NCI-H345 treated with DMSO at 0.1 percent for 48 hours (cell line): ENCODE results near the gene KCNB1.

Source experiments
- DNase-seq: peaks from one replicate; lab custom pipeline; 2025; ENCODE audit not compliant: unreplicated experiment; lab: John Stamatoyannopoulos, UW

Gene KCNB1

DNA sequence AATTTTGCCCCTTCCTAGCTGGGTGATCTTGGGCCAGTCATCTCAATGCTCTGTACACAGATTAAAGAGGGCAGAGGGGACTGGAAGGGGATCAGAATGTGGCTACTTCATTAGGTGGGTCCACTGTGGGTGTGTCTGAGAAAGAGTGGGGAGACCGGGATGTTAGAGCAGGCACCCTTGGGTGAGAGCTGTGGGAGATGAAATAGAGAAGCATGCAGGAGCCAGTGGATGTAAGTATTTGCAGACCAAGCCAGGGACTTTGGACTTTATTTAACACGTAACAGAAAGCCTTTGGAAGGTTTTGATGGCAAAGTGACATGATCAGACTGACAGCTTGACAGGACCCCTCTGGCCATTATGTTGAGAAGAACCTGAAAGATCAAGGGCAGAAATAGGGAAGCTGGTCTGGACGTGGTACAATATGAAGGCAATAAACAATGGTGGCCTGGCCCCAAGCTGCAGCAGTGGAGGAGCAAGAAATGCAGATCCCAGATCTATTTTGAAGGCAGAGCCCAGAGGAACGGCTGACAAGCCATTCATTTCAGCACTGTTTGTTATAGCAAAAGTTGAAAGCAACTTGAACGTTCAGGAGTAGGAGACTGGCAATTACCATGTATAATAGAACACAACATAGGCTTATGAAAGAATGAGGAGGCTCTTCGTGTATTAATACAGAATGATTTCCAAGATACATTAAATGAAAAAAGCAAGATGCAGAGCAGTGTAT lies 122.1 kb downstream of the KCNB1 start:
- no peak for DNase-seq

DNA sequence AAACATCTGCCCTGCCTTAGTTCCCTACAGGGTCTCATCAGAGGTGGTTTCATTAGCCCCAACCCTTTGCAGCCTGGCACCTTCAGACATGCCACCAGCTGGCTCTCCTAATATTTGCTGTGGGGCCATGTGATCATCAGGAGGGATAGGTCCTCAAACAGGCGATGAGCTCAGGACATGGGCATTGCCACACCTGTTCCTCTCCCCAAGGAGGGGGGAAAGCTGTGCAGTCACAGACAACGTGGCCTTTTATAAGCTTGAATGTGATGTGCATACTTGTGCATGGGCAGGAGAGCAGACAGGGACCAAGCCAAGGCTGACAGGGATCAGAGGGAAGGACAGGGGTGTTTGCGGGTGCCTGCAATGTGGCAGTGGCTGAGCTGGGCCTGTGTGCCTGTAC lies 125.8 kb downstream of the KCNB1 start:
- peak; percentile 22 for DNase-seq

DNA sequence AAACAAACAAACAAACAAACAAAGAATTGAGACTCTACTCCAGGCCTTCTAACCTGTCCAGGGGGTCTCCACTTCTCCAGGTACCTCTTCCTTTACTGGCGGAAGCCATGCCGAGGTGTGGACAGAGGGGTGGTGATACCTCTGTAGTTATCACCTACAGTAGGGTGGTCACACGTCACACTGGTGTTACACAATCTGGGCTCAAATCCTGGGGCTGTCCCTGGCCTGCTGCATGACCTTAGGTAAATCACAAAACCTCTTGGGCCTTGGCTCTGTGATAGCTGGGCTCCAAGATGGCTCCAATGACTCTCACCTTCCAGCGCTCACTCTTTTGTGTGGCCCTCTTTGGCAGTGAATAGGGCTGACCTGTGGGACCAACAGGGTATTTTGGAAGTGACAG lies 127.8 kb downstream of the KCNB1 start:
- no peak for DNase-seq

DNA sequence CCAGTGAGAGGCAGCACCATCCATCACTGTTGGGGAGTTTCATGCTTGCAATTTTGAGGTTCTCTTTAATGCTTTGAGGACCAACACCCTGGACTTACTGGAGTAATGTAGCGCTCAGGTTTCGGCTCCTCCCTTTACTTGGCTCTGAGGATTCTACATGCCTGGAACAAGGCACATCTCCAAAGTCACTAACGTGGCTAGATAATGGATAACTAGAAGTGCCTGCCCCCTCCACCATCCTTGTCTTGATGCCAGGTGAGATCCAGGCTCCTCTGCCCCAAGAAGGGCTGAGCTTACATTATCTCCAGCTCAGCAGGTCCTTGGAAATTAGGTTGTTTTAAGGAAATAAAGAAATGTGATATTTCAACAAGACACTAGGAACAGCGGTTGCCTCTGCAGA lies 129.1 kb downstream of the KCNB1 start:
- DNase-seq, result no peak

DNA sequence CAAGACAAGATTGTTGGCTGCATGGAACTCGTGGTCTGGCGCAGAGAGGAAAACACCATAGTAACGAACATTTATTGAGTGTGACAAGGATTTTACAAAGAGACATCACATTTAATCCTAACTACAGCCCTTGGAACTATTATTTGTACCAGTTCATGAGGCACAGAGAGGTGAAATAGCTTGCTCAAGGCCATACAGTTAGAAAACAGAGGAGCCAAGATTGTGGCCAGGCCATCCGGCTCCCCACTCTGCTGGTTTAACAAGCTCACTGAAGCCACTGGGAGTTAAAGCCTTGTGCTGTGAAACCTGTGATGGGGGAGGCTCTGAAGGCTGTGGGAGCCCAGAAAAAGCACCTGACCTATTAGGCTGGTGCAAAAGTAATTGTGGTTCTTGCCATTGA lies 129.7 kb downstream of the KCNB1 start:
- no peak for DNase-seq

DNA sequence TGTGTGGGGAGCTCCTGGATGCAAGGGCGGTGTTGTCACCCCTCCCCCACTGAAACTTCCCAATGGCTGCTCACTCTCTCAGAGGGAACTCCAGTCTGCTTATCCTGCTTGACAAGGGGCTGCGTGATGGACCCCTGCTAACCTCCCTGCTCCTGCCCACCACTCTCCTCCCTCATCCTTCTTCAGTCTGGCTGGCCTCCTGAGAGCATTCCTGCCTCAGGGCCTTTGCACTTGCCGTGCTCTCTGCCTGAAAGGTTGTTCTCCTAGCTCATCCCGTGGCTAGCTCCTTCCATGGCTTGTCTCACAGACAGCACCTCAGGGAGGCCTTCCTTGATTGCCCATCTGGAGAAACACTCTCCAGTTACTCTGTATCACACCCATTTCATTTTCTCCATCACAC lies 130.7 kb downstream of the KCNB1 start:
- no peak for DNase-seq

DNA sequence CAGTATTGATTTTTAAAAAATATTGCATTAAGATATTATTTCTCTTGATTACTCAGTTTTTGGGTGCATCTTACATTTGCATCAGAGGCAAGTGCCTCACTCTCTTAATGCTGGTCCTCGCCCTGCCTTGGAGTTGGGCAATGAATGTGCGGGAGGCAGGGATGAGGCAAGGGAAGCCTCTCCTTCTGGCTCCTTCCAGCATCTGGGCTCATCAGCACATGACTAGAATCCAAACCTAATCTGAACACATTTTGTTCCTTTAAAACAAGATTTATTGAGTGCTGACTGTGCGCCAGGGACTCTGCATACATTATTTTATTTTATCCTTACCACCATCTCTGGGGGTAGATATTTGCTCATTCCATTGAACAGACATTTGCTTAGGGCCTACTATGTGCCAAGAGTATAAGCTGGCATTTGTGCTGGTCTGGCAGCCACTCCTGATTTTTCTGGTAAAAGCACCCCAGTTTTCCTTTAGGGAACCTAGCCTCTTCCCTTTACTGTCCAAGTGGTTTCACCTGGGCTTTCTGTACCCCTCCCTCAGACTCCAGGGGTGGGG lies 132.7 kb downstream of the KCNB1 start:
- no peak for DNase-seq

DNA sequence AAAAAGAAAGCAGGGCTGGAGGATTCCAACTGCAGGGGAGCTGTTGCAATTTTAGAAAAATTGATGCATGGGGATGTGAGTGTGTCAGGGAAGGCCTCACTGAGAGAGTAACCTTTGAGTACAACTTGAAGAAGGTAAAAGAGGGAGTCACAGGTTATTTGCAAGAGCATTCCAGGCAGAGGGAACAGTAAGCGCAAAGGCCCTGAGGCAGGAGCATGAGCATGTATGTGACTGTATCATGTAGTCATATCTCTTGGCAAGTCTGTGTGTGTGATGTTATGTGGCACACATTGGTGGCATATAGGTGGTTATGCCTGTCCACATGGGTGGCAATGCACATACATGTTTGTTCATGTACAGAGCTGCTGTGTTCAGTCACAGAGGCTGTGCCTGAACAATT lies 133.4 kb downstream of the KCNB1 start:
- DNase-seq, result no peak

DNA sequence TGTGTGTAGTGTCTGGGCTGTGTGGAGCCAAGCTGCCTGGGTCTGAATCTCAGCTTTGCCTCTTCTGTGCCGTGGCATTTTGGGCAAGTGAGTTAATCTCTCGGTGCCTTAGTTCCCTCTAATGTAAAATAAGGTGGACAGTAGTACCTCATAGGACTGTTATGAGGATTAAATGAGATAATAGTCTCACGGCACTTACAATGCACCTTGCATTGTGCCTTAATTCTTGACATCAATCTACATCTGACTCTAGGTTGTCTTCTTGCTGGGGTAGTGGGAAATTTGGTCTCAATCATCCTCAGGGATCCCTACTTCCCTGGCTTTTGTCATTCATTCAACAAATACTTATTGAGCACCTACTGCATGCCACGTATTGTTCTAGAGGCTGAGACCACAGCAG lies 133.9 kb downstream of the KCNB1 start:
- DNase-seq, result no peak

DNA sequence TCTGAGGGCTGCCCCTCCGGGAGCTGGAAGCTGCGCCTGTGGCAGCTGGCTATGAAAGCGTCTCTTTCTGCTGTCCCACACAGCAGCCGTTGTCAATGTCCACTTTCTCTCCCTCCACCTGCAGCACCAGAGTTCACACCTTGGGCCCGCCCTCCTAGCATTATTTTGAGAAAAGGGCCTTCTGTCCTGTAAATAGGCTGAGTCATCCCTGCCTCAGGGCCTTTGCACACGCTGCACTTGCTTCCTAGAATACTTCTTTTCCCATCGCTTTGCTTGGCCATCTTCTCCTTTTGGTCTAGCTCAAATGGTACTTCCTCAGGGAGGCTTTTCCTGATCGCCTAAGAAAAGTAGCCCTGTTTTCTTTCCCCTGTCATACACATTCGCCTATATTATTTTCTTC lies 135.3 kb downstream of the KCNB1 start:
- DNase-seq, result no peak

DNA sequence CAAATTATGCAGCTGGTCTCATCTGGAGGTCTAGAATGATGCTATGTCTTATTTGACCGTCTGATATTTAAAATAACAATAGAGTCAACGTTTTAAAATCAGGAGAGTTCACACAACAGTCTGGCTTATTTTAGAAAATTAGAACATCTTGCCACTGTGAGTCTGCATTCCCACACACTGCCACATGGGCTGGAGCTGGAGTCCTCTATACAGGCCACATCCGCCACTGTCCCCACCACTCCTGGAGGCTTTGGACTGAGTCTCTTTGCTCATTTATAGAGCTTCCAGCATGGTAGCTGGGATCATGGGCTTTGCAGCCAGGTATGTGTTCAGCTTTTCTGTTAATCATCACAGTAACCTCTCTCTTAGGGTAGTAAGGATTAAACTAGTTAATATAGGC lies 135.8 kb downstream of the KCNB1 start:
- DNase-seq, result no peak

DNA sequence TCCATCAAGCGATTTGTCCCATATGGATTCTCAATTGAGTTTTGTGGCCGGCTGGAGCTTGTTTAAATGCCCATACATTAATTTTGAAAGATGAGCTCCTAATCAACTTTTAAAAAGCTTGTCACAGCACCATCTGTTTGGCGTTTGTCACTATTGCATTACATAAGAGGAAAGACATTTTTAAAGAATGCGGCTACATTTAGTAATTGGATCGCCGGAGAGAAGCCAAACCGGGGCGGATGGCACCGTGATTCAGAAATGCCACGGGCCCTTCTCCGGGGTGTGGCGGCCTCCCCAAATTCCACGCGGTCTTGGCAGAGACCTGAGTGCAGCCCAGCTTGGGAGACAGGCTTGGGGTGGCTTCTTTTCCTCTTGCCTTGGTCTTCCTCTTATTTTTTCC lies 136.9 kb downstream of the KCNB1 start:
- DNase-seq, result no peak

DNA sequence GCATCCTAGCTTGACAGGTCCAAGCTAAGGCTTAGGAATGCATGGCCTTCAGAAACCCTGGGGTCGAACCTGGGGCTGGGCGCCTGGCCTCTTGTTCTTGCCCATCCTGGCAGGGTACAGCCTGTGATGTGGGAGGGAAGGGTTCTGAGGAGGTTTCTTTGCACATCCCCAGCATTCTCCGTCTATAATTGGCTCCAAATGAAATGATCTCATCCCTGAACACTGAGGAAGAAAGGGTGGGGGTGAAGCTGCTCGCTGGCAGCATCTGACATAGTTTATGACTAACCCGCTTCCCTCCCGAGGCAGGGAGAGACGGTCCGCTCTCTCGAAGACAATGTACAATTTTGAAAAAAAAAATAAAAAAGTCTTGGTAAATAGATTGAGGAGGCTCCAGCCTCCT lies 137.5 kb downstream of the KCNB1 start:
- DNase-seq, result no peak

DNA sequence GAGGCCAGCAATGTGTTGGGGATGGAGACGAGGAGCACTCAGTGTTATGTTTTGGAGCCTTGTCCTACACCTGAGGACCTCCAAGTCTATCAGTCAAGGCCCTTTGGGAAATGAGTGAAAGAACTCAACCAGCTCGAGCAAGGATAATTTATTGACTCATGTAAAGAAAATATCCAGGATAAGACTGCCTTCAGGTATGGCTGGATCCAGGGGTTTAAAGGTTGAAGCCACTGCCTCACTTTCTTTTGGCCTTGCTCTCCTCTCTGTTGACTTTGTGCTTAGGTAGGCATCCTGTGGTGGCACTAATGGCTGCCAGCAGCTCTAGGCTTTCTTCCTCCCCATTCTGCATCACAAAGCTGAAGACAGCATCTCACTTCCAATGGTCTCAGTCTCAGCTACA lies 138.3 kb downstream of the KCNB1 start:
- DNase-seq, result no peak

DNA sequence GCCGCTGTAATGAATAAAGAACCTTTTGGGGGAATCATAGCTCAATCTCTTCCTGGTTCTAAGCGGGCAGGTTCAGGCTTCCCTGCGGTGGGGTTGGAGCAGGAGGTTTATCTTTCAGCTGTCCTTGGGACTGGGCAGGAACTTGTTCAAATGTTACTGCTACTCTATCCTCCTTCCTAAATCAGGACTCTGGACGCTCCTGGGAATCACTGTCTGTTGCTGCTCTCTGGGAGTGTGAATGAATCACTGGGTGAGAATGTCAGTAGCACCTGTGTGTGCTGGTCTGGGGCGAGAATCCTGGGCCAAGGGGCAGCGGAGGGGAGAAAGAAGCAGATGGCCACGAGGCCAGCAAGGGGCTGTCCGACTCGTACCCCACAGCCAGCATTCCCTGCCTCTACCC lies 139.2 kb downstream of the KCNB1 start:
- DNase-seq, result no peak

DNA sequence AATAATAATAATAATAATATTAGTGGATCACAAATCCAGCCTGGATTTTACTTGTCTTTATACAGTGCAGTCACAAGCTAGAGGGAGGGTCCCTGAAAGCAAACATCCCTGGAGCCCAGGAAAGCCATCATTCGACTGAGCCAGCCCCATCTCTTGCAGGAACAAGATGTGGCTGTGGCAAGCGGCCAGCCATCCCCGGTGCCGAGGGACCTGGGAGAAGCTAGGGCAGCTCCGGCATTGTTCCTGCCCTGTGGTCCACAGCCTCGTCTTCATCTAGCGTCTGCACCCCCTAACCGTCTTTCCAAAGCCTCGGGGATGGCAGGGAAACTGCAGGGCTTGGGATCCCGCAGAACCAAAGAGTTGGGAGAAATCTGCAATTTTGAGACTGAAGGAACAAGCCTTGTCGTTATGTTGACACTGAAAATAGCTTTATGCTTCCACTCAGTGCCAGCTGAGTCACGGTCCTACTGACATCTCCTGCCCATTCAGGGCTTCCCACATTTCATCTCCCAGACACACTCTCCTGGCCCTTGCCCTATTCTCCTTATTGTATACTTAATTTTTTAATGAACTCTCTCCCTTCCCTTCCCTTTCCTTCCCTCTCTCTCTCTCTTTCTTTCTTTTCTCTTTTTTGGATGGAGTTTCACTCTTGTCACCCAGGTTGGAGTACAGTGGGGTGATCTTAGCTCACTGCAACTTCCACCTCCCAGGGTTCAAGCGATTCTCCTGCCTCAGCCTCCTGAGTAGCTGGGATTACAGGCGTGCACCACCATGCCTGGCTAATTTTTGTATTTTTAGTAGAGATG lies 142.1 kb downstream of the KCNB1 start:
- no peak for DNase-seq

DNA sequence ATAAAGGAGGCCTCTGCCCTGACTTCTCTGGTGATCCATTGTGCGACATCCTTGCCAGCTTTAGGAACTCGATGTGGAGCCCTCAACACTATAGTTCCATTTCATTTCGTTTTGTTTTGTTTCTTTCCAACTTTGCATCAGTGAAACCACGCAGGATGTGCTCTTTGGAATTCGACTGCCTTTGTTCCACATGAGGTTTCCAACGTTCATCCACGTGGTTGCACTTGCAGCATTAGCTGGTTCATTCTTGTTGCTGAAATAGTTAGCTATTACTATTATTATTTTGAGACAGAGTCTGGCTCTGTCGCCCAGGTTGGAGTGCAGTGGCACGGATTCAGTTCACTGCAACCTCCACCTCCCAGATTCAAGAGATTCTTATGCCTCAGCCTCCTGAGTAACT lies 143.3 kb downstream of the KCNB1 start:
- no peak for DNase-seq

DNA sequence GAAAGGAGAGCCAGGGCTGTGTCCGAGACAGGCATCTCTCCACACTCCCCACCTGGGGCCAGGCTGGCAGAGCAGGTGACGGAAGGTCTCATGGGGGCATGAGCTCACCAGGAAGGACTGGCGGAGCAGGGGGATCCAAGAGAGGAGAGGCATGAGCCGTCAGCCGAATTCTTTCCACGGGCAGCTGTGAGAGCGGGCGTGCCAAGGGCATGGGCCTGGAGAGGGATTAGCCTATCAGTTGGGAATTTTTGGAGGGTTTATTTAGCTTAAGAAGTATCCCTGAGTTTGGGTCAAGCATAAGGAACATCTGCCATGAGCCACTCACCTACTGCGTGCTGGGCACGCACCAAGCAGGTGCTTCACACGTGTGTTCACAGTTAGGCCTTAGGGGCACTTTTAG lies 144.4 kb downstream of the KCNB1 start:
- DNase-seq, result no peak

DNA sequence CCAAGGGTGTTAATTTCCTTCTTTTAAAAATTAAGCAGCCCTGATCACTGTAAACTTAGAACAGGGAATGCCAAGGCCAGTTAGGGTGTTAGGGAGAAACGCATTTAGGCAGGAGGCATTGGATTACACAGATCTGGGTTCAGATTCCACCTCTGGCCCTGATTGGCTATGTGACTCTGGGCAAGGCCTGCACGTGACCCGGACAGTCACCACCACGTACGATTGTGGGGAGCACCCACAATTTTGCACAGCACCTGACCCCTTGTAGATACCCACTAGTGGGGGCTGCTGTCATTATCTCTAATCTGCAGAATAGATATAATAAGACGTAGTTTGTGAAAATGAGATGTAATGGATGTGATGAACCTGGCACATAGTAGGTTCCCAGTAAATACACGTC lies 145.1 kb downstream of the KCNB1 start:
- no peak for DNase-seq

DNA sequence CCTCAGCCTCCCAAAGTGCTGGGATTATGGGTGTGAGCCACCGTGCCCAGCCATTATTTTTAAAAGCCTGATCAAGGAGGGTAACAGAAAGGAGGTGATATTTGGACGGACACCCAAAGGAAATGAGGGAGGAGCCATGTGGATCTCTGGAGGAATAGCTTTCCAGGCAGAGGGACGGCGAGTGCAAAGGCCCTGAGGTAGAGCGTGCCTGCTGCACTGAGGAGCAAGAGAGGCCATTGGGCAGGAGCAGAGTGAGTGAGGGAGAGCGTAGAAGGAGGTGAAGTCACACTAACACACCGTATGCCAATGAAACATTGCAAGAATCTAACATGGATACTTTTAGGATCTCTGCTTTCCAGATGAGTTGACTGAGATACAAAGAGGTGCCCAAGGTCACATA lies 145.7 kb downstream of the KCNB1 start:
- DNase-seq, result no peak

DNA sequence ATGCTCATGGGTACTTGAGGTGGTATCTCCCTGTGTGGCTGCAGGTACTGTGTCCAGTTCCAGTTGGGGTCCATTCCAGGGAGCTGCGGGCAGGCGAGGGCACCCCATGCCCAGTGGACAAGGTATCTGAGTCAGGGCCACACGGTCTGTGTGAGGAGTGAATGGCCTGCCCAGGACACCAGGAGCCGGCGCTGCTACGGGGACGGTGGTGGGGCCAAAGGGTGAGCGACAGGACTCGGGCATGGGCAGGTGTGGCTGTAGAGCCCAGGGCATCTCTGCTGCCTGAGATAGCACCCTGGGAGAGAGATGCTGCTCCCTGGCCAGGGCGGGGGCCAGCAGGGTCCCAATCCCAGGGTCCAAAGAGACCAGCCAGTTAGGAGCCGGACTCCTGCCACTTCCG lies 147.0 kb downstream of the KCNB1 start:
- no peak for DNase-seq
